ENCODE results near the gene MINAR2. TPM values are rescaled to one million over a fixed set of nuclear protein-coding genes. Genes with fewer than 3 reads are reported as not detected.

The MINAR2 gene
- total and polyA plus RNA-seq, 10 donors: not detected

DNA sequence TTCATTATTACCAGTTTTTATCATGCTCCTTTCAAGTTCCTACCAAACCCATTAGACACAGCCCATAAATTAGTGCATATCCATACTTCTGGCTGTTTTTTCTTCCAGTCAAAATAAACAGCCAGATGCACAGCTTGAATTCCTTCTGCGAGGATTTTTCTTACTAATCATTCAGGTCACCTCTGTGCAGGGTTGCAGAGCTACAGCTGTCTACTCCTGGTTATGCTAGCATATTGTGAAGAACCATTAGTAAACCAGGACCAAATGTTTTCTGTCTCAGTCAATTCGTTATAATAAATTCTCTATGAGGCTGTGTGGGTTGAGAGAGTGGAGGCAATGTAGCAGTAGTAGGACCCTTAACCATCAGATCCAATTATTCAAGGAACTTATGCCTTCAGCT is 8.1 kb upstream of the MINAR2 start:
- WGBS, 5 donors: 61 to 72% (median 66%) methylated on average over 2 of the region's 2 CpGs
- H3K4me1 ChIP-seq: no peaks in the 10 kb centered on the region
- no peak overlapping the region for H3K27ac ChIP-seq
- intact Hi-C loops (cut with DNase I; ENCODE audit: low total_unique reads): no loop called here
- DNase-seq: no peak
- H3K27me3 ChIP-seq (replicated peaks in 1 of 7): no peaks in the 10 kb centered on the region
- no peak overlapping the region for H3K4me3 ChIP-seq
- no peaks in the 10 kb centered on the region for H3K9me3 ChIP-seq
- H3K36me3 ChIP-seq: no peaks in the 10 kb centered on the region
- TF ChIP-seq POLR2AphosphoS5 (IDR thresholded peaks at IDR 0.05): no peak
- no peak for TF ChIP-seq POLR2A (IDR thresholded peaks at IDR 0.05)
- TF ChIP-seq, protein P1, sequence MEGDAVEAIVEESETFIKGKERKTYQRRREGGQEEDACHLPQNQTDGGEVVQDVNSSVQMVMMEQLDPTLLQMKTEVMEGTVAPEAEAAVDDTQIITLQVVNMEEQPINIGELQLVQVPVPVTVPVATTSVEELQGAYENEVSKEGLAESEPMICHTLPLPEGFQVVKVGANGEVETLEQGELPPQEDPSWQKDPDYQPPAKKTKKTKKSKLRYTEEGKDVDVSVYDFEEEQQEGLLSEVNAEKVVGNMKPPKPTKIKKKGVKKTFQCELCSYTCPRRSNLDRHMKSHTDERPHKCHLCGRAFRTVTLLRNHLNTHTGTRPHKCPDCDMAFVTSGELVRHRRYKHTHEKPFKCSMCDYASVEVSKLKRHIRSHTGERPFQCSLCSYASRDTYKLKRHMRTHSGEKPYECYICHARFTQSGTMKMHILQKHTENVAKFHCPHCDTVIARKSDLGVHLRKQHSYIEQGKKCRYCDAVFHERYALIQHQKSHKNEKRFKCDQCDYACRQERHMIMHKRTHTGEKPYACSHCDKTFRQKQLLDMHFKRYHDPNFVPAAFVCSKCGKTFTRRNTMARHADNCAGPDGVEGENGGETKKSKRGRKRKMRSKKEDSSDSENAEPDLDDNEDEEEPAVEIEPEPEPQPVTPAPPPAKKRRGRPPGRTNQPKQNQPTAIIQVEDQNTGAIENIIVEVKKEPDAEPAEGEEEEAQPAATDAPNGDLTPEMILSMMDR (IDR thresholded peaks at IDR 0.05 in 8 of 11, conservative IDR thresholded peaks at IDR 0.05 in 3 of 11): no peak

- Histone ChIP-seq H3K27ac (no peak overlapping the region), H3K27me3 (replicated peaks in 1 of 7) (no peaks in the 10 kb centered on the region), H3K4me1 (no peaks in the 10 kb centered on the region), H3K4me3 (no peak overlapping the region), H3K36me3 (no peaks in the 10 kb centered on the region), H3K9me3 (no peaks in the 10 kb centered on the region)
- 55 to 75% (median 71%) methylated on average over 2 of the region's 2 CpGs for WGBS, 5 donors
- no peak for DNase-seq
- TF ChIP-seq, protein P1 (IDR thresholded peaks at IDR 0.05 in 8 of 11, conservative IDR thresholded peaks at IDR 0.05 in 3 of 11): no peak
- TF ChIP-seq POLR2A (IDR thresholded peaks at IDR 0.05) (no peak), POLR2AphosphoS5 (IDR thresholded peaks at IDR 0.05) (no peak)
- intact Hi-C loops (cut with DNase I; ENCODE audit: low total_unique reads): no loop called here
Measured at GRCh38 chr5:129743541-129744187, 4.2 kb upstream of the MINAR2 start.

DNA sequence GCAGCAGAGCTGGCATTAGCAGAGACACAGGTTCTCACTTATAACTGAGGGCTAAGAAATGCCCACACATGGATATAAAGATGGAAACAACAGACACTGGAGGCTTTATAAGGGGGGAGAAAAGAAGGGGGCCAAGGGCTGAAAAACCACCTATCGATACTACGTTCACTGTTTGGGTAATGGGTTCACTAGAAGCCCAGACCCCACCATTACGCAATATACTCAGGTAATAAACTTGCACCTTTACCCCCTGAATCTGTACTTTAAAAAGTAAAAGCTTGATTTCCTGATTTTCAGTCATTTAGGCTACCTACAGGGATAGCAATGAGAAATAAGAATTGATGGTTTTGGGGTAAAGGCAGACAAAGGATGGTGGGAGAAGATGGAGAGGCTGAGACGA is 1.9 kb upstream of the MINAR2 start:
- 83 to 98% (median 89%) methylated on average over 4 of the region's 4 CpGs for WGBS, 5 donors
- DNase-seq: no peak
- intact Hi-C loops (cut with DNase I; ENCODE audit: low total_unique reads): no loop called here

GRCh38 chr5:129746876-129747275 is 1.0 kb upstream of the MINAR2 start:
- no peaks in the 10 kb centered on the region for H3K27me3 ChIP-seq (replicated peaks in 1 of 7)
- no peak overlapping the region for H3K4me3 ChIP-seq
- H3K27ac ChIP-seq: no peak overlapping the region
- H3K4me1 ChIP-seq: no peaks in the 10 kb centered on the region
- no peak for DNase-seq
- TF ChIP-seq POLR2AphosphoS5 (IDR thresholded peaks at IDR 0.05) (no peak), POLR2A (IDR thresholded peaks at IDR 0.05) (no peak)
- TF ChIP-seq, protein P1 (IDR thresholded peaks at IDR 0.05 in 8 of 11, conservative IDR thresholded peaks at IDR 0.05 in 3 of 11): no peak
- no peaks in the 10 kb centered on the region for H3K9me3 ChIP-seq
- H3K36me3 ChIP-seq: no peaks in the 10 kb centered on the region
- intact Hi-C loops (cut with DNase I; ENCODE audit: low total_unique reads): no loop called here
- 77 to 95% (median 83%) methylated on average over 2 of the region's 2 CpGs for WGBS, 5 donors

More for the DNA sequence above, 1.9 kb upstream of the MINAR2 start:
- H3K27ac ChIP-seq: no peak overlapping the region
- H3K4me3 ChIP-seq: no peak overlapping the region
- no peaks in the 10 kb centered on the region for H3K9me3 ChIP-seq
- H3K36me3 ChIP-seq: no peaks in the 10 kb centered on the region
- no peaks in the 10 kb centered on the region for H3K4me1 ChIP-seq
- H3K27me3 ChIP-seq (replicated peaks in 1 of 7): no peaks in the 10 kb centered on the region
- TF ChIP-seq, protein P1 (IDR thresholded peaks at IDR 0.05 in 8 of 11, conservative IDR thresholded peaks at IDR 0.05 in 3 of 11): no peak
- TF ChIP-seq POLR2A (IDR thresholded peaks at IDR 0.05): no peak
